ENCODE results near the gene KIF26B.

KIF26B gene

GRCh38 chr1:245118806-245119205 lies 36.0 kb upstream of the KIF26B start:
- H3K9me3 ChIP-seq (ENCODE audit: low read length) = no peaks in the 10 kb centered on the region
- H3K27me3 ChIP-seq (ENCODE audit: insufficient read depth, low read length) = peaks cover 2% of the 10 kb centered on the region; the same call in 1 of the 2 replicates
- no peak overlapping the region for H3K27ac ChIP-seq (ENCODE audit: low read depth, low read length, poor library complexity, severe bottlenecking)
- TF ChIP-seq EZH2 (IDR thresholded peaks at IDR 0.05; ENCODE audit: borderline replicate concordance, low read length) (no peak), CTCF (IDR thresholded peaks at IDR 0.05; ENCODE audit: low read length) (no peak)
- H3K4me1 ChIP-seq (ENCODE audit: insufficient read depth, low read length, severe bottlenecking) = no peaks in the 10 kb centered on the region
- no peak overlapping the region for H3K4me2 ChIP-seq (ENCODE audit: low read length)
- H3K9me2 ChIP-seq (ENCODE audit: low read depth, low read length) = no peaks in the 10 kb centered on the region
- no peak overlapping the region for H3K4me3 ChIP-seq (ENCODE audit: low read depth, low read length, poor library complexity, severe bottlenecking)
- no peak overlapping the region for H3K9ac ChIP-seq (ENCODE audit: low read length)
- no peaks in the 10 kb centered on the region for H3F3A ChIP-seq (ENCODE audit: insufficient read depth, low read length)
- no peaks in the 10 kb centered on the region for H3K36me3 ChIP-seq (ENCODE audit: insufficient read depth, low read length)
- H3K79me2 ChIP-seq (ENCODE audit: insufficient read depth, low read length) = no peaks in the 10 kb centered on the region
- no peak overlapping the region for H2AFZ ChIP-seq (ENCODE audit: low read length)
- no peaks in the 10 kb centered on the region for H4K20me1 ChIP-seq (ENCODE audit: insufficient read depth, low read length)

- H3K4me1 ChIP-seq (ENCODE audit: insufficient read depth, low read length, severe bottlenecking) = no peaks in the 10 kb centered on the region
- H3K9ac ChIP-seq (ENCODE audit: low read length) = no peak overlapping the region
- no peak overlapping the region for H3K4me2 ChIP-seq (ENCODE audit: low read length)
- H4K20me1 ChIP-seq (ENCODE audit: insufficient read depth, low read length) = no peaks in the 10 kb centered on the region
- H3K9me2 ChIP-seq (ENCODE audit: low read depth, low read length) = no peaks in the 10 kb centered on the region
- no peak overlapping the region for H2AFZ ChIP-seq (ENCODE audit: low read length)
- H3K4me3 ChIP-seq (ENCODE audit: low read depth, low read length, poor library complexity, severe bottlenecking) = no peak overlapping the region
- H3F3A ChIP-seq (ENCODE audit: insufficient read depth, low read length) = no peaks in the 10 kb centered on the region
- no peaks in the 10 kb centered on the region for H3K36me3 ChIP-seq (ENCODE audit: insufficient read depth, low read length)
- TF ChIP-seq CTCF (IDR thresholded peaks at IDR 0.05; ENCODE audit: low read length) = no peak
- TF ChIP-seq EZH2 (IDR thresholded peaks at IDR 0.05; ENCODE audit: borderline replicate concordance, low read length) = no peak
- H3K27ac ChIP-seq (ENCODE audit: low read depth, low read length, poor library complexity, severe bottlenecking) = no peak overlapping the region
- peaks cover 2% of the 10 kb centered on the region; the same call in 1 of the 2 replicates for H3K27me3 ChIP-seq (ENCODE audit: insufficient read depth, low read length)
- H3K9me3 ChIP-seq (ENCODE audit: low read length) = no peaks in the 10 kb centered on the region
- no peaks in the 10 kb centered on the region for H3K79me2 ChIP-seq (ENCODE audit: insufficient read depth, low read length)
Observed at GRCh38 chr1:245121523-245121922, 33.3 kb upstream of the KIF26B start.

- H3F3A ChIP-seq (ENCODE audit: insufficient read depth, low read length) = no peaks in the 10 kb centered on the region
- H3K4me1 ChIP-seq (ENCODE audit: insufficient read depth, low read length, severe bottlenecking) = no peaks in the 10 kb centered on the region
- no peak overlapping the region for H3K9ac ChIP-seq (ENCODE audit: low read length)
- H3K9me3 ChIP-seq (ENCODE audit: low read length) = no peaks in the 10 kb centered on the region
- peaks cover 2% of the 10 kb centered on the region; the same call in 1 of the 2 replicates for H3K27me3 ChIP-seq (ENCODE audit: insufficient read depth, low read length)
- H3K4me3 ChIP-seq (ENCODE audit: low read depth, low read length, poor library complexity, severe bottlenecking) = no peak overlapping the region
- H3K9me2 ChIP-seq (ENCODE audit: low read depth, low read length) = no peaks in the 10 kb centered on the region
- H2AFZ ChIP-seq (ENCODE audit: low read length) = no peak overlapping the region
- H4K20me1 ChIP-seq (ENCODE audit: insufficient read depth, low read length) = no peaks in the 10 kb centered on the region
- H3K36me3 ChIP-seq (ENCODE audit: insufficient read depth, low read length) = no peaks in the 10 kb centered on the region
- no peak overlapping the region for H3K4me2 ChIP-seq (ENCODE audit: low read length)
- TF ChIP-seq CTCF (IDR thresholded peaks at IDR 0.05; ENCODE audit: low read length) (no peak), EZH2 (IDR thresholded peaks at IDR 0.05; ENCODE audit: borderline replicate concordance, low read length) (no peak)
- H3K27ac ChIP-seq (ENCODE audit: low read depth, low read length, poor library complexity, severe bottlenecking) = no peak overlapping the region
- H3K79me2 ChIP-seq (ENCODE audit: insufficient read depth, low read length) = no peaks in the 10 kb centered on the region
Observed at GRCh38 chr1:245124241-245124640, 30.5 kb upstream of the KIF26B start.
